GM12874 (cell line): ENCODE measurements around the gene GPRIN2.

Source experiments
- TF ChIP-seq, protein P1 (sequence below): IDR thresholded peaks from 2 replicates; pipeline ENCODE4 v1.5.1; 2011; ENCODE audit warnings: low read depth, mild to moderate bottlenecking, control low read depth, low read length, moderate library complexity; ENCODE audit not compliant: insufficient read depth

The GPRIN2 gene

GRCh38 chr10:46542567-46543465 is 13.6 kb downstream of the GPRIN2 start:
- TF ChIP-seq, protein P1, sequence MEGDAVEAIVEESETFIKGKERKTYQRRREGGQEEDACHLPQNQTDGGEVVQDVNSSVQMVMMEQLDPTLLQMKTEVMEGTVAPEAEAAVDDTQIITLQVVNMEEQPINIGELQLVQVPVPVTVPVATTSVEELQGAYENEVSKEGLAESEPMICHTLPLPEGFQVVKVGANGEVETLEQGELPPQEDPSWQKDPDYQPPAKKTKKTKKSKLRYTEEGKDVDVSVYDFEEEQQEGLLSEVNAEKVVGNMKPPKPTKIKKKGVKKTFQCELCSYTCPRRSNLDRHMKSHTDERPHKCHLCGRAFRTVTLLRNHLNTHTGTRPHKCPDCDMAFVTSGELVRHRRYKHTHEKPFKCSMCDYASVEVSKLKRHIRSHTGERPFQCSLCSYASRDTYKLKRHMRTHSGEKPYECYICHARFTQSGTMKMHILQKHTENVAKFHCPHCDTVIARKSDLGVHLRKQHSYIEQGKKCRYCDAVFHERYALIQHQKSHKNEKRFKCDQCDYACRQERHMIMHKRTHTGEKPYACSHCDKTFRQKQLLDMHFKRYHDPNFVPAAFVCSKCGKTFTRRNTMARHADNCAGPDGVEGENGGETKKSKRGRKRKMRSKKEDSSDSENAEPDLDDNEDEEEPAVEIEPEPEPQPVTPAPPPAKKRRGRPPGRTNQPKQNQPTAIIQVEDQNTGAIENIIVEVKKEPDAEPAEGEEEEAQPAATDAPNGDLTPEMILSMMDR = no peak

GRCh38 chr10:46541735-46542566 is 14.5 kb downstream of the GPRIN2 start:
- TF ChIP-seq, protein P1 = no peak

DNA sequence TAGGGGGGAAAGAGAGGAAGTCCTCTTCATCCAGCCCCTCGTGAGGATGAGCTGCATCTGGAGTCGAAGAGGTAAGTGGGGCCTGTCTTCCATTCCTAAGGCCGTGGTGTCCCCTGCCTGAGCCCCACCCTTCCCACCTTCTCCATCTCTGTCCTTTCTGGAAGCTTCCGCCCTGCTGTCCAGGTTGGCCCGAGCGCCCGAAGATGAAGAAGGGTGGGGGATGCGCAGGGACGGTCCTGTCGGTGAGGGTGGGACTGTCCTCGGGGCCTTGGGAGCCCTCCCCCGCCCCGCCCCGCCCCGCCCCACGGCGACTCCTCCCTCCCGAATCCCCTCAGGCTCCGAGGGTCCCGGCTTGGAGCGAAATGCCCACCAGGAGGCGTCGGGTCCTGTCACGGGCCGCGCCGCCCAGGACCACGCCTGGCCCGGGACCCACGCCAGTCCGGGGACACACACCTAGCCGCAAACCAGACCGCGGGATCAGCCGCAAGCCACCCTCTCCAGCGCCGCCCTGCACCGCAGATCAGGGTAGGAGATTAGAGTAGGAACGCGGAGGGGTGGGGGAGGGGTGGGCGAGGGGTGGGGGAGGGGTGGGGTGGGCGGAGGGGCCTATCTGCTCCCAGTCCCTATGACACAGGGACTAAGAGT is 15.3 kb downstream of the GPRIN2 start:
- TF ChIP-seq, protein P1 = no peak

DNA sequence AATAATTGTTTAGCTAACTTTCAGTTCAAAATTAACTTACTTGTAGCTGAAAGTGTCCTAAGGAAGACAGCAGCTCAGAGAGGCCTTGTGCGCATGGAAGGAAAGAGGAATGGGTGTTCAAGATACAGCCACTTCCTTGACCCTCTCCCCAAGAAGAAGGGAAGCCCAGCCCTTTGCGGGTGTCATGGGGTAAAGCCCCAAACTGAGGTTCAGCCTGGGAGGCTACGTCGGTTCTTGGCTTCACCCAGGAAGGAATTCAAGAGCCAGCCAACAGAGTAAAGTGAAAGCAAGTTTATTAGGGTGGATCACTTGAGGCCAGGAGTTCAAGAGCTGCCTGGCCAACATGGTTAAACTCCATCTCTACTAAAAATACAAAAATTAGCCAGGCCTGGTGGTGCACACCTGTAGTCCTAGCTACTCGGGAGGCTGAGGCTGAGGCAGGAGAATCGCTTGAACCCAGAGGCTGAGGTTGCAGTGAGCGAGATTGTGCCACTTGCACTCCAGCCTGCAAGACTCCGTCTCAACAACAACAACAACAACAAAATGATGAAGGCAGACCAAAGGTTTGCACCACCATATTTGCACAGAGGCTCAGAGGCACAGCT is 15.9 kb downstream of the GPRIN2 start:
- TF ChIP-seq, protein P1 = no peak

DNA sequence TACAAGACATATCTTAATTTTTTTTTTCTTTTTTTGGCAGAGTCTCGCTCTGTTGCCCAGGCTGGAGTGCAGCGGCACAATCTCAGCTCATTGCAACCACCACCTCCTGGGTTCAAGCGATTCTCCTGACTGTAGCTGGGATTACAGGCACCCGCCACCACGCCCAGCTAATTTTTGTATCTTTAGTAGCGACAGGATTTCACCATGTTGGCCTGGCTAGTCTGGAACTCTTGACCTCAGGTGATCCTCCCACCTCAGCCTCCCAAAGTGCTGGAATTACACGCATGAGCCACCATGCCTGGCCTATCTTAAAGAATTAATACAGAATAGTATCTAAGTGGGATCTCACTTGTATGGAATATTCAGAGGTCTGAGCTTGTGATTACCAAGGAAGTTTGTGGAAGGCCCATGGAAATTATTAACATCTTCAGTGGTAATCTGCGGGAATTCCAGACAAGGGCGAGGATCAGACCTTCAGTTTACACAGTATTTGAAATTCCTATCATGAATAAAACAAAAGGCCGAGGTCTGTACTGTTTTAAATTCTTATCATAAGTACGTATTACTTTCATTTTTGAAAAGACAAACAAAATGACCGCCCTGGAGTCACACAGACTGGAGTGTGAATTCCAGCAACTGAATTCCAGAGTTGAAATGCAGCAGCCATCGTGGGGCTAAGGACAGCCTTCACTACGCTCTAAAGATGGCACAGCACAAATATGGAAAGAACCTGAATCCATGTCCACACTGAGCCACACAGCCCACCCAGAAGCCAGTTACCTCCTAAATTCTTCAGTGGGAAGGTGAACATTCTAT is 16.7 kb downstream of the GPRIN2 start:
- TF ChIP-seq, protein P1 = no peak

DNA sequence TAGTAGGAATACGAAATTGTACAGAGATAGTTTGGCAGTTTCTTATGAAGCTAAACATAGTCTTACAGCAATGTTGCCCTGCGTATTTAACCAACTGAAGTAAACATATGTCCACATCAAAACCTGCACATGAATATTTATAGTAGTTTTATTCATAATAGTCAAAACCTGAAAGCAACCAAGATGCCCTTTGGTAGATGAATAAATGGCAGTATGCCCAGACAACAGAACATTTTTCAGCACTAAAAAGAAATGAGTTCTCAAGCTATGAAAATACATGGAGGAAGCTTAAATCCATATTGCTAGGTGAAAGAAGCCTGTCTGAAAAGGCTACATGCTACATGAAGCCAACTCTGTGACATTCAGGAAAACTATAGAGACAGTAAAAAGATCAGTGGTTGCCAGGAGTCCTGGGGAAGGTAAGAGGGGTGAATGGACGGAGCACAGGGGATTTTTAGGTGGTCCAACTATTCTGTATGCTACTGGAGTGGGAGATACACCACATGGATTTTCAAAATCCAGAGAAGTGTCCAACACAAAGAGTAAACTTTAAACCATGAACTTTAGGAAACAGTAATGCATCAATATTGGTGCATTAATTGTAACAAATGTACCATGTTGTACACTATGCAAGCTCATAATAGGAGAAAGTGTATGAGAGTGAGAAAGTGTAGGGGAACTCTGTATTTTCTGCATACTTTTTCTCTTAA is 17.6 kb downstream of the GPRIN2 start:
- TF ChIP-seq, protein P1 = no peak
